GM21717 (cell line): Measurements from ENCODE around the gene PDE4D.
"Not testable (repeated sequence)": the region's sequence is repeated elsewhere in the genome, so short reads cannot be mapped to it uniquely, and the experiment has no call there.

ENCODE experiments used
- ATAC-seq: cut with Tn5 transposase; IDR thresholded peaks from one replicate; pipeline ENCODE4 v1.9.1; 2021; ENCODE audit warnings: mild to moderate bottlenecking, moderate library complexity; ENCODE audit not compliant: unreplicated experiment

The PDE4D gene

GRCh38 chr5:59486508-59486907, 407.0 kb downstream of the PDE4D start:
- ATAC-seq = no peak

DNA sequence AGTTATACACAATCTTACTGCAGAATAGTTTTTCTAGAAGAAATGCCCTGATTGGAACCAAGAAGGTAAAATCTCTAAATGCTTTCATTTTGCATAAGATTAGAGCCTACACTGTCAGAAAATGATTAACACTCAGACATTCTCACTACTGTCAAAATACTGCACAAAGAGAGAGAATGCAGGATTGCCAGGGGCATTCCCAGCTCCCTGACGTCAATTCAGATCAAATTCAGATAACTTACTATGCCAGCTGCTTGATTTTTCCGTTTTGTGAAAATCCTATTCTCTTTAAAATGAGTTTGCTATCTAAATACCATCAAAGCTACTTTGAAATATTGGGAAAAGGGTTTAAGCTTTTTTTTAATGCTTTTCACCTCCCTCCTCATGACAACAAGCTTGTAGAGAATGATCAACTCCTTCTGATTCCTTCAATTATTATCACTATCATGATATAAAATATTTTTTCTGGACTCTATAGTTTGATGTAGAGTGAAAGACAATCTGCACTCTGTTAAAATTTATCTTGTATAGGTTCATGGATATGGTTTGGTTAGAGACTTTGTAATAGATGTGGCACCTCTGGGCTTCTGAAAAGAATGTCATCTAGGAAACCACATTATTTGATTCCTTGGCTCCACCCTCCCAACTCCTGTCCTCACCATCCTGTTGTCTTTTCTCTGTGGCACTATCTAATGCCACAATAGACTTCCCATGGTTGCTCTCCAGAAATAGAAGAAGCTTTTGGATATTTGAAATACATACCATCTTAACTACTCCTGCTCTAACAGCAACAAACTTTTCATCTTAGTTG, 407.7 kb downstream of the PDE4D start:
- ATAC-seq = no peak

- ATAC-seq = no peak
Observed at GRCh38 chr5:59485107-59485506, 408.4 kb downstream of the PDE4D start.

DNA sequence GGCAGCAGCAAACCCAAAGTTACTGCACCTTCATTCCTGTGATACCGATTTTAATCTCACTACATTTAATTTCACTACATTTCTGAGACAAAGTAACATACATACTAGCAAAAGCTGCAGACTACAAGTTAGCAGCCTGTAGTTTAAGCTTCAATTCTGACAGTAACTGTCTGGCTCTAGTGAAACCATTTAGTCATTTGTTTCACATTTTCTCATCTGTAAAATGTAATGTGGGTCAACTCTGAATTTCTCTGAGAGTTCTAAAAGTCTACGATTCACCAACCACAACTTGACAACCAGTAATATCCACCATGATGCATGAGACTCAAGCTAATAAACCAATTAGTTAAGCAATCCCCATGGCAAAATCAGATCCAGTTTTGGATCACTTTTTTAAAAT, 408.9 kb downstream of the PDE4D start:
- no peak for ATAC-seq

DNA sequence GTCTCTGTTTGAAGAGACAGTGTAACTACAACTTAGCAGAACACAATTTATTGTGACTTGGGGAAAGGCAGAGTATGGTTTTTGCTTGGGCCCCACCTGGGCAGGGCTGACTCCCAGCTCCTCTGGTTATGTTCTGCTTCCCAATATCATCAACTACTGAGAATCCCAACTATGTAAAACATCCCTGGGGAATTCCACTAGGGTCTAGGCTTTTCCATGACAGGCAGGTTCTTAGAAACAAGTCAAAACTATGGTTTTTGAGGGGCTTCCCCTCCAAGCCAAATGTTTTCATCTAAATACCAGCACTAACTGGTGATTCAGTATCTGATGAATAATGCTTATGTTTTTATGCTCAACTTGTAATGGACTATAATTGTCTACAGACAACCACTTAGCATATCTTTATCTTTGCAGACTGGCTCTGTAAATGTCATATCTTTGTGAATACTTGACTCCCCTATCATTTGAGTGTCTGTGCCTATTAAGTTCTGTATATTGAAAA, 409.5 kb downstream of the PDE4D start:
- no peak for ATAC-seq

GRCh38 chr5:59479086-59479485, 414.4 kb downstream of the PDE4D start:
- ATAC-seq = no peak

DNA sequence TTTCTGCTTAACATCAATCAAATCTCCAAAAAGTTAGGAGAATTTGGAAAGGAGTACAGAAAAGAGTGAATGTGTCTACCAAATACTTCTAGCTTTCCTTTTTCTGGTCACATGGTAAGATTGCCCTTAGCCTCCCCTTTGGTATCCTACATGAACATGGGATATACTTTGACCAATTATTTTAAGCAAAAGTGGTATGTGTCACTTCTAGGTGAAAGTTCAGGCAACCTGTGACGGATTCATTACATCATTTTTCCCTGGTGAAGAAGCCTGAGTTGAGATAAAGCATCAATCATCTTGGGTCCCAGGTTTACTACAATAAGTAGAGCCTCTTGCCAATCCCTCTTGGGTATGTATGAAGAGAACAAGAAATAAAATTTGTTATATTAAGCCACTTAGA, 419.2 kb downstream of the PDE4D start:
- ATAC-seq = no peak

- no peak for ATAC-seq
Observed at GRCh38 chr5:59473611-59474010, 419.9 kb downstream of the PDE4D start.

DNA sequence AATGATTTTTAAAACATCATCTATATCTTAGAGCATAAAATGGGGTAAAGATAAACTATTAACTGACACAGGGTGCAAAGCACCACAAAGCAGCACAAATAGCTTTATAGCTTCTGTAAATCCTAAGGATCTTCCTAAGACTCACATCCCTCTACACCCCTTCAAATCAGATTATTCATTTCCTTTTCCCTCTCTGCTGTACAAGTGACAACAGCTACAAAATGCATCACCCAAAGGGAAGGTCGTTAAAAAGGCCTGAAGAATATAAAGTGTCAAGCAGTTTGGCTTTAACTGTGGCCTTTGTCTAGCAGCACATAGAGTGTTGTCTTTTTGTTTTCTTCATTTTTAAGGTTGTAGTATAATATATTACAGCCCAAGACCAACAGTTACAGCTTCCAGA, 422.1 kb downstream of the PDE4D start:
- no peak for ATAC-seq

DNA sequence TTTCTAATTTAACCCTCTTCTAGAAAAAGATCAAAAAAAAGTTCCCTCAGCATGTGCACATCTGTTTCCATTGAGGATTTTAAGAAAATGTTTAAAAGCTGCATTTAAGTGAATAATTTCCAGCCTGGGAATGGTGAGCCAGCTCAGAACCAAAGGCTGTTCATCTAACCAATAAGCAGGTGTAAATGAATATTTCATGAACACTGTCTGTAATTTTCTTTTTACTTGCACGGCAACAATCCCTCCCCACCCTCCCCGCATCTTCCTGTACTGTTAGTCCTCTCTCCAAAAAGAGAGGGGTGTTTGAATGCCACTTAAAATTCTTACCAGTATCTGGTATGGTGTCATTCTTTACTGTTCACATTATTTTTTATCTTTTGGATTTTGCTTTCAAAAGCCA, 425.6 kb downstream of the PDE4D start:
- ATAC-seq = no peak

DNA sequence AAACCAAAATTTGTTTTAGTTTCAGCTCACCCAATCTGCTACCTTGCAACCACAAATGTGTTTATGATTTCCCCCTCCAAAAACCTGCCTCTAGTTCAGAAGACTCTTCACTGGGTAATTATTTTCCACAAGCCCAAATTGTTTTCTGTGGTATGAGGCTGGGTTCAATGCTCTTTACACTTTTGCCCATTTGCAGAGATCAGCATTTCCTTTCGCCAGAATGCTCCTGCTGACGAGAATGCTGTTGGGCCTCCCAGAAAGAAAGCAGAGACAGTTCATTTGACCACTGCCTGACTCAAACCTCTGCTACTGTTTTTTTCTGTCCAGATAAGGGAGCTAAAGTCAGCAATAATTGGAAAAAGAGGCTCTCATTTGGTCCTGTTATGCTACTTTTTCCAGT, 427.3 kb downstream of the PDE4D start:
- ATAC-seq = no peak

DNA sequence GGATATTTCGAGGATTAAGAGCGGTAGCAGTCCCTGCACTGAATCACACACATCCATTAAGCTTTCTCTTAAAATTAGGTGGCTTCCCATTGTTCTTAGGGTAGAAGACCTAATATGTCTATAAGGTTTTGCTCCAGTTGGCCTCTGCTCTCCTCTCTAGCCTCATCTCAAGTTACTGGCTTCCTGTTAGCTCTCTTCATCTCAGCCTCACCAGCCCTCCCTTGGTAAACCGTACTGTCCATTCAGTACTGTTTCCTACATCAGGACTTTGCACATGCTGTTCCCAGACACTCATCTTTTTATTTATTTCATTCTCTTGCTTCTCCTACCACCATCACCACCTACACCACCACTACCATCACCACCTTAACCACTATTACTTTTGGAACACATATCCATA, 428.6 kb downstream of the PDE4D start:
- ATAC-seq = no peak

DNA sequence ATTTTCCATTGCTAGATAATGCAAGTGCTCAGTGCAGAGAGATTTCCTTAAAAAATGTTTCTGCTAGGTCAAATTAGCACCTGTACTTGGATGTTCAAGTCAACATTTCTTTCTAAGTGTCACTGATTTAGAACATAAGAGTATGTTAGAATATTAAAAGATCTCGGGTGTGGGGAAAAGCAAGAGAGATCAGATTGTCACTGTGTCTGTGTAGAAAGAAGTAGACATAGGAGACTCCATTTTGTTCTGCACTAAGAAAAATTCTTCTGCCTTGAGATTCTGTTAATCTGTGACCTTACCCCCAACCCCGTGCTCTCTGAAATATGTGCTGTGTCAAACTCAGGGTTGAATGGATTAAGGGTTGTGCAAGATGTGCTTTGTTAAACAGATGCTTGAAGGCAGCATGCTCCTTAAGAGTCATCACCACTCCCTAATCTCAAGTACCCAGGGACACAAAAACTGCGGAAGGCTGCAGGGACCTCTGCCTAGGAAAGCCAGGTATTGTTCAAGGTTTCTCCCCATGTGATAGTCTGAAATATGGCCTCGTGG, 429.8 kb downstream of the PDE4D start:
- not testable (repeated sequence) for ATAC-seq

GRCh38 chr5:59462956-59463355, 430.6 kb downstream of the PDE4D start:
- ATAC-seq = no peak

GRCh38 chr5:59460368-59461153, 433.0 kb downstream of the PDE4D start:
- no peak for ATAC-seq

DNA sequence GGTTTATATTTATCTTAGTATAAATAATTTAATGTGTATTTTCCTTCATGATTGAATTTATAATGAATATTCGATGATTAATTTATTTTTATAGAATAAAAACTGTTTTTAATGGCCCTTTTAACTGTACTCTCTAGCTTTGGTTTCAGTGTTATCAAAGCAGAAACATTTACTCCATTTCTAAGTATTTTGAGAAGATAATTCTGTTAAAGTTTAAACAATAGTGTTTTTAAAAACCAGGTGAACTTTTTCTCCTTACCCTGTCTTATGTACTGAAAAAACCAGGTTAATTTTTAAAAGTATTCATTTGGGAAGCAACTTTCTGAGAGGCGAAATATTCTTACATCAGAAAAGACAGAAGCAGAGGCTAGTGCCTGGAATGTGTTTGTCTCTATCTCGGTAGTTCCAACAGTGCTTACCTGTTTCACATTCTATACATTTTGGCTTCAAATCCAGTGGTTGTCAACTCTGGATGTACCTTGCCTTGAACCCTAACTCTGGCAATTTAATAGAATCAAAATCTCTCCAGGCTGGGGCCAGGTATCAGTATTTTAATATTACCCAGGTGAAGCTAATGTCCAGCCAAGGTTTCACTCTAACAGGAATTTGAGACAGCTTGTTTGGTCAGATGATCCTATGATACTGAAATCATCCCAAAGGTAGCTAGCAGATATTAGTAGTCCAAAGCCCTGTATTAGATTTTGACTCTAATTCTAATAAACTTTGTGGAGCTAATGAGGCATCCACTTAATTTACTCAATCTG, 434.4 kb downstream of the PDE4D start:
- no peak for ATAC-seq

- ATAC-seq = no peak
Observed at GRCh38 chr5:59458321-59458720, 435.2 kb downstream of the PDE4D start.

GRCh38 chr5:59449905-59450644, 443.5 kb downstream of the PDE4D start:
- ATAC-seq = no peak

GRCh38 chr5:59446356-59446755, 447.2 kb downstream of the PDE4D start:
- ATAC-seq = no peak

GRCh38 chr5:59445741-59446140, 447.8 kb downstream of the PDE4D start:
- no peak for ATAC-seq
